ENCODE results near the gene CDK6.
A peak's percentile ranks its signal among the peaks of the same experiment; 100 is the strongest.

CDK6 gene

DNA sequence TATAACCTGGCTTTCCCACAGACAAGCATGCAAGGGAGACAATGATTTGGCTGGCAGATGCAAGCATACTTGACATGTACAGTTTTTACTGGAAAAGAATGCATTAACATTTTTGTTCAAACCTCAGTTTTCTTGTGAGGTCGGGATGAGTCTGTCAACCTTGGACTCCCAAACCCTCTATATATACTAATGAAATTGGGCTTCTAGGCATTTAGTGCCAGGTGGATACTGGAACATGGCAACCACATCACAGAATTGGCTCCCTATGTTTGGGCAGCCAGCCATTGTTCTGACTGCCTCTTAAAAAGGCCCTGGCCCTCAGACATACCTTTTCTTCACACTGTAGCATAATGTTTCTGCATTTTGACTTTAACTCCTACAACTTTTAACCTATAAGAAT lies 39.1 kb downstream of the CDK6 start:
- no peak for ATAC-seq (ENCODE audit: insufficient read depth, low read depth)
- H3K27ac ChIP-seq (ENCODE audit: low read length): peak overlapping the region; percentile 3

DNA sequence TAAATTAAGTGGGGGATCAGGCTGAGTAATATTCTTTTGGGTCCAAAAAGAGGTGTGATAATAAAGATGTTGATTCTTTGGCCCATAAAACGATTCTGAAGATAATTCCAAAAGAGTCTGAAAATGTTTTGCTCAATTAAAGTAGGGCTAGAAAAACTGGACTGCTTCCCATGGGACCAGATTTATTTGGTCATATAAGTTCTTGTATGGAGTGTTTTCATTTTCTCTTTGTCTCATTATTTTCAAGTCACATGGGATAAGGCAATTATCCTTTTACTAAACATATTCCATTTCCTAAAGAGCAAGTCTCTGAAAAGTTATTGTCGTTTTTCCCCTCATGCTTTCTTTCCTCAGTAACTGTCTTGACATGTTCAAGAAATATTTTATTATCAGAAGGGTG lies 41.5 kb downstream of the CDK6 start:
- Histone ChIP-seq H2AFZ (ENCODE audit: low read depth, low read length) (no peak overlapping the region), H3K9me3 (ENCODE audit: insufficient read depth, low read length, severe bottlenecking) (peaks cover 4% of the 10 kb centered on the region), H3K9ac (ENCODE audit: low read depth, low read length) (no peak overlapping the region), H4K20me1 (ENCODE audit: insufficient read depth, low read length) (peaks cover 69% of the 10 kb centered on the region), H3K27me3 (ENCODE audit: insufficient read depth, low read length, poor library complexity) (no peaks in the 10 kb centered on the region), H3K4me3 (ENCODE audit: low read depth in 1 of 2, low read length in 2 of 2) (no peak overlapping the region), H3K4me1 (ENCODE audit: insufficient read depth, low read length) (peaks cover 77% of the 10 kb centered on the region), H3K4me2 (ENCODE audit: insufficient read depth, low read length) (no peak overlapping the region), H3K79me2 (ENCODE audit: insufficient read depth, low read length) (peaks cover 100% of the 10 kb centered on the region), H3K36me3 (ENCODE audit: insufficient read depth, low read length) (peaks cover 83% of the 10 kb centered on the region), H3K27ac (ENCODE audit: low read length) (peak overlapping the region; percentile 15; the same call in 1 of the 2 replicates)
- TF ChIP-seq, protein P1, sequence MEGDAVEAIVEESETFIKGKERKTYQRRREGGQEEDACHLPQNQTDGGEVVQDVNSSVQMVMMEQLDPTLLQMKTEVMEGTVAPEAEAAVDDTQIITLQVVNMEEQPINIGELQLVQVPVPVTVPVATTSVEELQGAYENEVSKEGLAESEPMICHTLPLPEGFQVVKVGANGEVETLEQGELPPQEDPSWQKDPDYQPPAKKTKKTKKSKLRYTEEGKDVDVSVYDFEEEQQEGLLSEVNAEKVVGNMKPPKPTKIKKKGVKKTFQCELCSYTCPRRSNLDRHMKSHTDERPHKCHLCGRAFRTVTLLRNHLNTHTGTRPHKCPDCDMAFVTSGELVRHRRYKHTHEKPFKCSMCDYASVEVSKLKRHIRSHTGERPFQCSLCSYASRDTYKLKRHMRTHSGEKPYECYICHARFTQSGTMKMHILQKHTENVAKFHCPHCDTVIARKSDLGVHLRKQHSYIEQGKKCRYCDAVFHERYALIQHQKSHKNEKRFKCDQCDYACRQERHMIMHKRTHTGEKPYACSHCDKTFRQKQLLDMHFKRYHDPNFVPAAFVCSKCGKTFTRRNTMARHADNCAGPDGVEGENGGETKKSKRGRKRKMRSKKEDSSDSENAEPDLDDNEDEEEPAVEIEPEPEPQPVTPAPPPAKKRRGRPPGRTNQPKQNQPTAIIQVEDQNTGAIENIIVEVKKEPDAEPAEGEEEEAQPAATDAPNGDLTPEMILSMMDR (IDR thresholded peaks at IDR 0.05; ENCODE audit: borderline replicate concordance, extremely low read depth, low read length, poor library complexity, severe bottlenecking): no peak
- TF ChIP-seq EZH2 (IDR thresholded peaks at IDR 0.05; ENCODE audit: borderline replicate concordance, low read depth, low read length, severe bottlenecking): no peak
- ATAC-seq (ENCODE audit: insufficient read depth, low read depth): no peak
- DNase-seq: no peak

More for the DNA sequence above, 39.1 kb downstream of the CDK6 start:
- Histone ChIP-seq H2AFZ (ENCODE audit: low read depth, low read length) (no peak overlapping the region), H3K79me2 (ENCODE audit: insufficient read depth, low read length) (peaks cover 100% of the 10 kb centered on the region), H3K4me2 (ENCODE audit: insufficient read depth, low read length) (no peak overlapping the region), H3K9me3 (ENCODE audit: insufficient read depth, low read length, severe bottlenecking) (no peaks in the 10 kb centered on the region), H3K9ac (ENCODE audit: low read depth, low read length) (no peak overlapping the region), H3K4me3 (ENCODE audit: low read depth in 1 of 2, low read length in 2 of 2) (no peak overlapping the region), H3K27me3 (ENCODE audit: insufficient read depth, low read length, poor library complexity) (no peaks in the 10 kb centered on the region), H3K36me3 (ENCODE audit: insufficient read depth, low read length) (peaks cover 80% of the 10 kb centered on the region), H3K4me1 (ENCODE audit: insufficient read depth, low read length) (peaks cover 74% of the 10 kb centered on the region), H4K20me1 (ENCODE audit: insufficient read depth, low read length) (peaks cover 63% of the 10 kb centered on the region)
- no peak for TF ChIP-seq EZH2 (IDR thresholded peaks at IDR 0.05; ENCODE audit: borderline replicate concordance, low read depth, low read length, severe bottlenecking)
- TF ChIP-seq, protein P1 (IDR thresholded peaks at IDR 0.05; ENCODE audit: borderline replicate concordance, extremely low read depth, low read length, poor library complexity, severe bottlenecking): no peak
- no peak for DNase-seq

DNA sequence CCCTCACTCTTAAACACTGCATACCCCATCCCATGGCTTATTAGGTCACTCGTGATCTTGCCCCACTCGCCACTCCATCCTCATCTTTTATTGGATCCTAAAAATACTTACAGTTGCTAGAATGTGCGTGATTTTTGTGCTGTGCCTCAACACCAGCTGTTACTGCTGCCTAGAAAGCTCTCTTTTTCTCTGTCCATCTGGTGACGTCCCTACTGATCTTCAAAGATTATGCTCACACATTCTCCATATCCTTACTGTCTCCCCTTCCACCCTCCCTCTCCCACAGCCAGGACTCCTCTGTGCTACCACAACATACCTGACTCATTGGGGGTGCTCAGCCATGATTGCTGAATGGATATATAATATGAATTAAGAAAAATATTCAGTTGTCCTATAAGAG lies 42.0 kb downstream of the CDK6 start:
- DNase-seq (no peak), ATAC-seq (ENCODE audit: insufficient read depth, low read depth) (peak; percentile 21; the same call in 1 of the 3 replicates)
- TF ChIP-seq, protein P1 (IDR thresholded peaks at IDR 0.05; ENCODE audit: borderline replicate concordance, extremely low read depth, low read length, poor library complexity, severe bottlenecking): no peak
- no peak for TF ChIP-seq EZH2 (IDR thresholded peaks at IDR 0.05; ENCODE audit: borderline replicate concordance, low read depth, low read length, severe bottlenecking)
- peaks cover 77% of the 10 kb centered on the region for H3K4me1 ChIP-seq (ENCODE audit: insufficient read depth, low read length)
- no peak overlapping the region for H3K9ac ChIP-seq (ENCODE audit: low read depth, low read length)
- H3K9me3 ChIP-seq (ENCODE audit: insufficient read depth, low read length, severe bottlenecking): peaks cover 4% of the 10 kb centered on the region
- peaks cover 83% of the 10 kb centered on the region for H3K36me3 ChIP-seq (ENCODE audit: insufficient read depth, low read length)
- H4K20me1 ChIP-seq (ENCODE audit: insufficient read depth, low read length): peaks cover 65% of the 10 kb centered on the region; the same call in 1 of the 2 replicates
- peak overlapping the region; percentile 44 for H3K27ac ChIP-seq (ENCODE audit: low read length)
- no peak overlapping the region for H3K4me3 ChIP-seq (ENCODE audit: low read depth in 1 of 2, low read length in 2 of 2)
- no peak overlapping the region for H2AFZ ChIP-seq (ENCODE audit: low read depth, low read length)
- H3K79me2 ChIP-seq (ENCODE audit: insufficient read depth, low read length): peaks cover 100% of the 10 kb centered on the region
- 0 out of 2 replicates have a peak overlapping the region, but pooled peaks have one; percentile 23 for H3K4me2 ChIP-seq (ENCODE audit: insufficient read depth, low read length)
- no peaks in the 10 kb centered on the region for H3K27me3 ChIP-seq (ENCODE audit: insufficient read depth, low read length, poor library complexity)
